ENCODE measurements around the gene CISTR.

DNA sequence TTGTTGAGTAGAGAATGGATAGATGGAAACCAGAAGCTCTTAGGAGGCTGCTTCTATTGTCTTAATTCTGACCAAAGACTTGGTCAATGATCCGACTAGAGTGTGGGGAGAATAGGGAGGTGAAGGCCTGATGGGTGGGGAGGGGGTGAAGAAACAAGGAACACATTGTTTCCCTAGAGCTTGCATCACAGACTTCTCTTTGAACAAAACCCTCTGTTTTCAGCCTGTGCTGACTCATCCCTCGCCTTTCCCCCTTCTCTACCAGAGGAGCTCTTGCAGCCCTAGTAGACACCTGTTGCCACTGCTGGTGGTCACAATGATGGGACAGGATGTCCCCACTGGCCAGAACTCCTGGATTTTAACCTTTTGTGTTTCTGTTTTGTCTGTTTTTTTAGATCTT lies 46.8 kb upstream of the CISTR start:
- TF ChIP-seq, protein P1, sequence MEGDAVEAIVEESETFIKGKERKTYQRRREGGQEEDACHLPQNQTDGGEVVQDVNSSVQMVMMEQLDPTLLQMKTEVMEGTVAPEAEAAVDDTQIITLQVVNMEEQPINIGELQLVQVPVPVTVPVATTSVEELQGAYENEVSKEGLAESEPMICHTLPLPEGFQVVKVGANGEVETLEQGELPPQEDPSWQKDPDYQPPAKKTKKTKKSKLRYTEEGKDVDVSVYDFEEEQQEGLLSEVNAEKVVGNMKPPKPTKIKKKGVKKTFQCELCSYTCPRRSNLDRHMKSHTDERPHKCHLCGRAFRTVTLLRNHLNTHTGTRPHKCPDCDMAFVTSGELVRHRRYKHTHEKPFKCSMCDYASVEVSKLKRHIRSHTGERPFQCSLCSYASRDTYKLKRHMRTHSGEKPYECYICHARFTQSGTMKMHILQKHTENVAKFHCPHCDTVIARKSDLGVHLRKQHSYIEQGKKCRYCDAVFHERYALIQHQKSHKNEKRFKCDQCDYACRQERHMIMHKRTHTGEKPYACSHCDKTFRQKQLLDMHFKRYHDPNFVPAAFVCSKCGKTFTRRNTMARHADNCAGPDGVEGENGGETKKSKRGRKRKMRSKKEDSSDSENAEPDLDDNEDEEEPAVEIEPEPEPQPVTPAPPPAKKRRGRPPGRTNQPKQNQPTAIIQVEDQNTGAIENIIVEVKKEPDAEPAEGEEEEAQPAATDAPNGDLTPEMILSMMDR (IDR thresholded peaks at IDR 0.05), result no peak
- TF ChIP-seq POLR2A (IDR thresholded peaks at IDR 0.05), result no peak

All from heart left ventricle (tissue), 13 donors.